CD14-positive monocyte (primary cell): ENCODE data around the gene C3orf80. TPM values are rescaled to one million over a fixed set of nuclear protein-coding genes. Genes with fewer than 3 reads are reported as not detected.

Source experiments
- DNase-seq, 3 donors: peaks; one replicate each; pipeline ENCODE4 v3.0.0-alpha.2; 2011 to 2022
- H2AFZ ChIP-seq: 2 replicates; pipeline ENCODE4 v1.6.0; 2012; ENCODE audit warnings: mild to moderate bottlenecking, low read depth, low read length, inconsistent platforms; ENCODE audit not compliant: insufficient read depth, poor library complexity, severe bottlenecking
- H3K27ac ChIP-seq, 2 donors: 1 replicate in 1 of 2; 2 replicates in 1 of 2; pipeline ENCODE4 v1.5.1; 2012 to 2013; ENCODE audit warnings: low read length in 2 of 2, control low read depth in 1 of 2, inconsistent platforms in 1 of 2, low read depth in 1 of 2, mild to moderate bottlenecking in 1 of 2
- H3K27me3 ChIP-seq, 2 donors: one replicate each; pipeline versions ENCODE4 v1.6.0 to v1.6.1; 2011 to 2013; ENCODE audit warnings: low read length in 2 of 2; ENCODE audit not compliant: control insufficient read depth in 2 of 2, insufficient read depth in 2 of 2
- H3K36me3 ChIP-seq, 2 donors: replicated peaks in 1 of 2; 1 replicate in 1 of 2; 2 replicates in 1 of 2; pipeline versions ENCODE4 v1.5.1 to v1.6.1; 2012 to 2013; ENCODE audit warnings: low read length in 2 of 2, control low read depth in 1 of 2, inconsistent platforms in 1 of 2, mild to moderate bottlenecking in 1 of 2; ENCODE audit not compliant: insufficient read depth in 2 of 2, control insufficient read depth in 1 of 2
- H3K4me1 ChIP-seq, 2 donors: 1 replicate in 1 of 2; 2 replicates in 1 of 2; pipeline versions ENCODE4 v1.5.1 to v1.6.1; 2012 to 2013; ENCODE audit warnings: low read length in 2 of 2, control low read depth in 1 of 2, inconsistent platforms in 1 of 2, mild to moderate bottlenecking in 1 of 2, moderate library complexity in 1 of 2; ENCODE audit not compliant: insufficient read depth in 2 of 2, control insufficient read depth in 1 of 2
- H3K4me2 ChIP-seq: replicated peaks from 2 replicates; pipeline ENCODE3; 2012; ENCODE audit warnings: low read length, moderate library complexity, mild to moderate bottlenecking; ENCODE audit not compliant: poor library complexity, severe bottlenecking; ENCODE audit errors: extremely low read depth
- H3K4me3 ChIP-seq, 3 experiments: fragments of 200-600 bp in 1 of 3; sonication (generic) in 1 of 3; replicated peaks in 1 of 3; 1 replicate in 2 of 3; 2 replicates in 1 of 3; pipeline ENCODE4 v1.5.1; 2011 to 2013; ENCODE audit warnings: low read length in 3 of 3, mild to moderate bottlenecking in 3 of 3, control low read depth in 2 of 3, low read depth in 2 of 3, inconsistent platforms in 1 of 3, moderate library complexity in 1 of 3
- H3K79me2 ChIP-seq: 2 replicates; pipeline ENCODE4 v1.6.0; 2012; ENCODE audit warnings: mild to moderate bottlenecking, control low read depth, inconsistent platforms, low read length, moderate library complexity; ENCODE audit not compliant: insufficient read depth
- H3K9ac ChIP-seq: 2 replicates; pipeline ENCODE4 v1.6.0; 2017; ENCODE audit warnings: low read length, mild to moderate bottlenecking; ENCODE audit not compliant: insufficient read depth, poor library complexity, severe bottlenecking
- H3K9me3 ChIP-seq, 2 donors: replicated peaks in 1 of 2; 1 replicate in 1 of 2; 2 replicates in 1 of 2; pipeline versions ENCODE4 v1.5.1 to v1.6.1; 2012 to 2013; ENCODE audit warnings: low read length in 2 of 2, control low read depth in 1 of 2; ENCODE audit not compliant: control insufficient read depth in 1 of 2, insufficient read depth in 1 of 2
- H4K20me1 ChIP-seq: 2 replicates; pipeline ENCODE4 v1.6.0; 2012; ENCODE audit warnings: mild to moderate bottlenecking, low read length, control low read depth, moderate library complexity; ENCODE audit not compliant: insufficient read depth
- H3K27ac Mint-ChIP-seq, 7 donors: one replicate each; pipeline ENCODE4 v1.8.0; 2020; ENCODE audit warnings: mild to moderate bottlenecking in 7 of 7, mixed read lengths in 7 of 7, moderate library complexity in 6 of 7, inconsistent platforms in 2 of 7
- H3K27me3 Mint-ChIP-seq, 3 donors: one replicate each; pipeline ENCODE4 v1.8.0; 2021 to 2022; ENCODE audit warnings: low read depth in 3 of 3, mild to moderate bottlenecking in 3 of 3, mixed read lengths in 3 of 3, moderate library complexity in 3 of 3, inconsistent platforms in 1 of 3
- H3K36me3 Mint-ChIP-seq, 2 donors: one replicate each; pipeline ENCODE4 v1.8.0; 2020; ENCODE audit warnings: mixed read lengths in 2 of 2, inconsistent platforms in 1 of 2, mild to moderate bottlenecking in 1 of 2
- H3K4me1 Mint-ChIP-seq: one replicate; pipeline ENCODE4 v1.8.0; 2020; ENCODE audit warnings: mild to moderate bottlenecking, mixed read lengths
- H3K4me3 Mint-ChIP-seq, 2 donors: one replicate each; pipeline ENCODE4 v1.8.0; 2020; ENCODE audit warnings: mild to moderate bottlenecking in 2 of 2, mixed read lengths in 2 of 2, moderate library complexity in 1 of 2
- H3K9me3 Mint-ChIP-seq, 7 donors: one replicate each; pipeline ENCODE4 v1.8.0; 2020 to 2022; ENCODE audit warnings: mixed read lengths in 7 of 7, mild to moderate bottlenecking in 6 of 7, moderate library complexity in 6 of 7, inconsistent platforms in 2 of 7
- CTCF ChIP-seq: fragments of 200-600 bp; IDR thresholded peaks from one replicate; pipeline ENCODE4 v1.8.0; 2022; ENCODE audit warnings: antibody characterized with exemption, mild to moderate bottlenecking
- WGBS: methylation state at CpG from one replicate; pipeline ENCODE4 v1.1.5; 2013; ENCODE audit warnings: missing lambda C conversion rate; ENCODE audit not compliant: insufficient coverage; 5-methylcytosine and 5-hydroxymethylcytosine counted together
- intact Hi-C, 2 donors: fragments of 100-400 bp; cut with micrococcal nuclease; formaldehyde crosslinking; loops; one replicate each; pipeline versions ENCODE4 v1.15.0 to v1.15.1; 2023
- polyA plus RNA-seq, 3 donors: library from polyadenylated mRNA; depleted of rRNA in 1 of 3; unstranded in 2 of 3; stranded (reverse) in 1 of 3; fragments of 300-500 nt in 2 of 3; fragments of >200 nt in 1 of 3; fragmentation: Illumina TruSeq in 2 of 3; gene quantifications; 1 replicate in 2 of 3; 2 replicates in 1 of 3; pipeline ENCODE4 v1.2.3, GENCODE V29; 2012 to 2021

The C3orf80 gene
- polyA plus RNA-seq, 3 donors, result 0.03 TPM; not detected in 2

- Histone ChIP-seq H3K9ac (no peak overlapping the region), H3K27me3 (no peaks in the 10 kb centered on the region), H4K20me1 (no peaks in the 10 kb centered on the region), H3K36me3 (no peaks in the 10 kb centered on the region), H3K79me2 (no peaks in the 10 kb centered on the region), H3K9me3 (no peaks in the 10 kb centered on the region), H2AFZ (no peak overlapping the region), H3K4me2 (no peak overlapping the region), H3K4me3 (no peak overlapping the region), H3K4me1 (no peaks in the 10 kb centered on the region), H3K27ac (no peak overlapping the region)
- H3K27ac Mint-ChIP-seq, result no peak overlapping the region
- DNase-seq, result no peak
- no peak overlapping the region for H3K4me3 Mint-ChIP-seq
- TF ChIP-seq CTCF, result no peak
- 100% methylated on average over 1 of the region's 1 CpG for WGBS
- intact Hi-C loops, result no loop called here
- H3K36me3 Mint-ChIP-seq, result peaks cover 0 to 2% of the 10 kb centered on the region in 2 donors
- peaks cover 0 to 2% (median 0%) of the 10 kb centered on the region in 7 donors for H3K9me3 Mint-ChIP-seq
- peaks cover 7% of the 10 kb centered on the region for H3K4me1 Mint-ChIP-seq
- H3K27me3 Mint-ChIP-seq, result no peaks in the 10 kb centered on the region
Measured at GRCh38 chr3:160259589-160259988, 34.4 kb downstream of the C3orf80 start.

DNA sequence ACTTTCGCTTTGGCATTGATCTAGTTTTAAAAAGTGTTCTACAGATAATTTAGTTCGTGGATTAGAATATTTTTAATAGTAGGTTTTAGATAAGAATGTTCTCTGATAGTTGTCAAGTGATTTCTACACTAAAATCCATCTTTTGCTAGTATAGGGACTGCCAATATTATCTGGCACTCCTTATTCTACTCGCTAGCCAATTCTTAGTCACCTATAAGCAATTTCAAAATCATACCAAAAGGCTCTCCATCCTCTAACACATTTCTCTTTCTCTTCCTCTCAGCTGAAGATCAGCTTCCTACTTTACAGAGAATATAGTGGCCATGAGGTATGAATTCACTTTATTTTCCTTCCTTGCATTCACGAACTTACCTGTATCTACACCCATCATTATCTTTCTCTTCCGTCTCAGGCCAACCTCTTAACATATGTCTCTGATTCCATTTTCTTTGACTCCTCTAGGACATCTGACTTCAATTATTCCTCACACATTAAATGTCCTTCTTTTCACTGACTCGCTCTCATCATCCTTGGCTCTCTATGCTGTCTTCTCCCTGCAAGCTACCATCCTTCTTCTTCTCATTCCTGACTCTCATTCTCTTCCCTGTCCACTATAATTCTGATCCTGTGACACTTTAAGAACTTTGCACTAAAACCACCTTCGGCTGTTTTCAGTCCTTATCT is 35.5 kb downstream of the C3orf80 start:
- H3K4me1 ChIP-seq, result no peaks in the 10 kb centered on the region
- Mint-ChIP-seq H3K4me3 (no peak overlapping the region), H3K27ac (peak overlapping the region in 1 of 7 donors; percentile 0), H3K27me3 (no peaks in the 10 kb centered on the region), H3K4me1 (peaks cover 7% of the 10 kb centered on the region), H3K9me3 (peaks cover 0 to 2% (median 0%) of the 10 kb centered on the region in 7 donors), H3K36me3 (peaks cover 0 to 4% of the 10 kb centered on the region in 2 donors)
- WGBS, result 90% methylated on average over 3 of the region's 7 CpGs
- no peaks in the 10 kb centered on the region for H3K79me2 ChIP-seq
- no peak for TF ChIP-seq CTCF
- no peak for DNase-seq
- H4K20me1 ChIP-seq, result no peaks in the 10 kb centered on the region
- H3K4me2 ChIP-seq, result no peak overlapping the region
- intact Hi-C loops, result no loop called here
- H2AFZ ChIP-seq, result peak overlapping the region; percentile 15
- peak overlapping the region in 2 of 3 experiments; percentile 9 for H3K4me3 ChIP-seq
- H3K9ac ChIP-seq, result no peak overlapping the region
- no peaks in the 10 kb centered on the region for H3K9me3 ChIP-seq
- H3K36me3 ChIP-seq, result no peaks in the 10 kb centered on the region
- no peaks in the 10 kb centered on the region for H3K27me3 ChIP-seq
- H3K27ac ChIP-seq, result peak overlapping the region in 1 of 2 donors; percentile 24
